Loucy (cell line): ENCODE measurements around the gene ULBP2.

Experiments used
- EZH2phosphoT487 ChIP-seq: fragments of 200-600 bp; IDR thresholded peaks from 2 replicates; pipeline ENCODE4 v1.6.1; 2018; ENCODE audit warnings: antibody characterized with exemption, mild to moderate bottlenecking, moderate library complexity, borderline replicate concordance
- TF ChIP-seq, protein P1 (sequence below): fragments of 200-600 bp; sonication (generic); conservative IDR thresholded peaks from 2 replicates; pipeline ENCODE4 v1.5.1; 2014; ENCODE audit warnings: mild to moderate bottlenecking, antibody characterized with exemption, low read length

- TF ChIP-seq, protein P1, sequence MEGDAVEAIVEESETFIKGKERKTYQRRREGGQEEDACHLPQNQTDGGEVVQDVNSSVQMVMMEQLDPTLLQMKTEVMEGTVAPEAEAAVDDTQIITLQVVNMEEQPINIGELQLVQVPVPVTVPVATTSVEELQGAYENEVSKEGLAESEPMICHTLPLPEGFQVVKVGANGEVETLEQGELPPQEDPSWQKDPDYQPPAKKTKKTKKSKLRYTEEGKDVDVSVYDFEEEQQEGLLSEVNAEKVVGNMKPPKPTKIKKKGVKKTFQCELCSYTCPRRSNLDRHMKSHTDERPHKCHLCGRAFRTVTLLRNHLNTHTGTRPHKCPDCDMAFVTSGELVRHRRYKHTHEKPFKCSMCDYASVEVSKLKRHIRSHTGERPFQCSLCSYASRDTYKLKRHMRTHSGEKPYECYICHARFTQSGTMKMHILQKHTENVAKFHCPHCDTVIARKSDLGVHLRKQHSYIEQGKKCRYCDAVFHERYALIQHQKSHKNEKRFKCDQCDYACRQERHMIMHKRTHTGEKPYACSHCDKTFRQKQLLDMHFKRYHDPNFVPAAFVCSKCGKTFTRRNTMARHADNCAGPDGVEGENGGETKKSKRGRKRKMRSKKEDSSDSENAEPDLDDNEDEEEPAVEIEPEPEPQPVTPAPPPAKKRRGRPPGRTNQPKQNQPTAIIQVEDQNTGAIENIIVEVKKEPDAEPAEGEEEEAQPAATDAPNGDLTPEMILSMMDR: no peak
- no peak for TF ChIP-seq EZH2phosphoT487
These were observed 50.0 kb downstream of the ULBP2 start for GRCh38 chr6:149991838-149992237.
